ENCODE results near the gene TMBIM4. TPM values are rescaled to one million over a fixed set of nuclear protein-coding genes. Genes with fewer than 3 reads are reported as not detected.

Gene TMBIM4
- polyA plus RNA-seq, 6 donors from 2014 or later: 368 to 703 (median 513) TPM

DNA sequence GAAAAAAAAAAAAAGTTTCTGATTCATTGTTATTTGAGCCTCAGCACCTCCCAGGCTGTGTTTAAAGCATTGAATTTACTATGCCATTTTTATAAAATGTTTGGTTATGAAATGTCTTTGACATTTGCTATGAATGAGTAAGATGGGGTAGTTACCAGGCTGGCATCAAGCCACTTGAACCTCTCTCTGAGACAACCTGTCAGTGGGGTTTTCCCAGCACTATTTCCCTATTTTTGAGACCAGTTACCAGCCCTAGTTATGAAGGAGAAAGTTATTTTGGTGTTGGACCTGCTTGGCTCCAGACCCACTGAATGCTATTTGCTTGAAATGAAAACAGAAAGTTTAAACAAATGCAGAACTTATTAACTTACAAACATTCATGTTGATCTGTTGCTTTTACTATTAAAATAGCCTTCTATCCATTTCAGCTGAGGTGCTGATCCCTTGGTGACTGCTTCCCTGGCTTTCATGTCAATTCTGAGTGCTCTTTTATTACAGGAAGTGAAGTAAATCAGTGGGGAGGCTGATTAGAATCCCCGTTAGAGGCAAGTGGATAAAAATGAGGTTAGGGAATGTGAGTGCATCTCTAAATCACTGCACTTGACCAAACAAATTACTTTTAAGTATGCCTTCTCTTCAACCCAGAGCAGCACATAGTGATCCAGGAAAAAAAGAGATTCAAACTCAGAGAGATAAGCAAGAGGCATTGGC is 77.1 kb downstream of the TMBIM4 start:
- DNase-seq (no peak), ATAC-seq (ENCODE audit: low read depth in 2 of 2) (peak; percentile 55 to 59)
- Mint-ChIP-seq H3K4me1 (peaks cover 0 to 6% (median 0%) of the 10 kb centered on the region in 3 donors), H3K4me3 (no peak overlapping the region), H3K27ac (no peak overlapping the region), H3K36me3 (no peaks in the 10 kb centered on the region), H3K27me3 (peaks cover 0 to 16% (median 8%) of the 10 kb centered on the region in 3 donors), H3K9me3 (peaks cover 0 to 9% (median 2%) of the 10 kb centered on the region in 7 donors)

DNA sequence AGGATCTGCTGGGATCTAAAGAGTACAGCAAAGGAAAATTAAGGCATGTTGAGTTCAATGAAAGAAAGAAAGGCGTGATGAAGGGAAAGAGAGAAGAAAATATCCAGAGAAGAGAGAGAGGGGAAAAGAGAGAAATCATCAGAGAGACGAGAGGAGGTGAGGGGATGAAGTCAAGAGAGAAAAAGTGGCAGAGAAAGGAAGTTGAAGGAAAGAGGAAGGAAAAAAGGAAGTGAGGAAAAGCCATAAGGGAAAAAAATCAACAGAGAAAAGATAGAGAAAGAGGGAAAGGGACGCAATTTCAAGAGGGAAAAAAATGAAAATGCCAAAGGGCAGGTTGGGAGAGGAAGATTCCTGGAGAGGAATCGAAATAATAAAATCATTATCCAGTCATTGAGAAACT is 79.6 kb downstream of the TMBIM4 start:
- no peak overlapping the region for H3K27ac Mint-ChIP-seq
- no peaks in the 10 kb centered on the region for H3K36me3 Mint-ChIP-seq
- DNase-seq (no peak), ATAC-seq (ENCODE audit: low read depth in 2 of 2) (no peak)
- no peak overlapping the region for H3K4me3 Mint-ChIP-seq
- H3K4me1 Mint-ChIP-seq: peaks cover 0 to 6% (median 0%) of the 10 kb centered on the region in 3 donors
- H3K27me3 Mint-ChIP-seq: peaks cover 5 to 14% (median 8%) of the 10 kb centered on the region in 3 donors
- H3K9me3 Mint-ChIP-seq: peaks cover 0 to 4% (median 0%) of the 10 kb centered on the region in 7 donors

DNA sequence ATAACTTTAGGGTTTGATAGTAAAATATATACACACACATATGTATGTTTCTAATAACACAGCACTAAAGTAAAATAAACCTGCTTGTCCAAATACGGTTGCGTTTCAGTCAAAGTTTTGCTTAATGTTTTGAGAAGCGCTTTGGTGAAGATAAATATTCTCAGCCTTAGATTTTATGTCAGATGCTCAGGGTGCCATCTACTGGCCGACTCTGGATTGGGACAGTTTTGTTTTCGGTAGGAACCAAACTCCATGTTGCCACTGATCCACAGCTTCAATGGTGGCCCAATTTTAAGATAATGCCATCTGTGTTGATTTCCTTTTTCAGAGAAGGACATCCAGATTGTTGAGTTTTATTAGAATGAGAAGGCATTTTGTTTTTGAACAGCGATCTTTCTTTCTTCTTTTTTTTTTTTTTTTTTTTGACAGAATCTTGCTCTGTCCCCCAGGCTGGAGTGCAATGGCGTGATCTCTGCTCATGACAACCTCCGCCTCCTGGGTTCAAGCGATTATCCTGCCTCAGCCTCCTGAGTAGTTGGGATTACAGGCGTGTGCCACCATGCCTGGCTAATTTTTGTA is 82.3 kb downstream of the TMBIM4 start:
- Mint-ChIP-seq H3K27ac (no peak overlapping the region), H3K36me3 (no peaks in the 10 kb centered on the region), H3K4me3 (no peak overlapping the region), H3K4me1 (peaks cover 0 to 1% (median 0%) of the 10 kb centered on the region in 3 donors), H3K27me3 (peaks cover 5 to 14% (median 8%) of the 10 kb centered on the region in 3 donors), H3K9me3 (peaks cover 0 to 20% (median 5%) of the 10 kb centered on the region in 7 donors)
- ATAC-seq (ENCODE audit: low read depth in 2 of 2) (peak; percentile 41 to 60), DNase-seq (peak; percentile 30)

GRCh38 chr12:66085998-66086397 is 83.8 kb downstream of the TMBIM4 start:
- H3K4me3 Mint-ChIP-seq: no peak overlapping the region
- DNase-seq (no peak), ATAC-seq (ENCODE audit: low read depth in 2 of 2) (no peak)
- peaks cover 5 to 13% (median 8%) of the 10 kb centered on the region in 3 donors for H3K27me3 Mint-ChIP-seq
- peaks cover 0 to 20% (median 5%) of the 10 kb centered on the region in 7 donors for H3K9me3 Mint-ChIP-seq
- no peak overlapping the region for H3K27ac Mint-ChIP-seq
- no peaks in the 10 kb centered on the region for H3K36me3 Mint-ChIP-seq
- no peaks in the 10 kb centered on the region for H3K4me1 Mint-ChIP-seq

Other genes starting within 250 kb of the TMBIM4 start
- 10 to 100 TPM; 35.8 to 51.2 (median 40.6) TPM for gene LLPH, start 39.2 kb downstream of the TMBIM4 start, polyA plus RNA-seq (ENCODE audit: low read depth in 6 of 6)
- gene IRAK3, start 19.2 kb upstream of the TMBIM4 start, polyA plus RNA-seq (ENCODE audit: low read depth in 6 of 6): 1 to 10 TPM in 5 of 6 donors, not detected in 1; 1.7 to 7.3 (median 2.1) TPM
- 1 to 10 TPM in 5 of 6 donors, under 1 TPM in 1; 0.06 to 6.4 (median 4.9) TPM for gene HELB, start 132.5 kb upstream of the TMBIM4 start, polyA plus RNA-seq (ENCODE audit: low read depth in 6 of 6)